ENCODE results near the gene ZNF391. TPM values are rescaled to one million over a fixed set of nuclear protein-coding genes. Genes with fewer than 3 reads are reported as not detected.
"Not testable (repeated sequence)": the region's sequence is repeated elsewhere in the genome, so short reads cannot be mapped to it uniquely, and the experiment has no call there.

ZNF391 gene
- total RNA-seq, 1 experiment from 2014 or later = 5.4 TPM

DNA sequence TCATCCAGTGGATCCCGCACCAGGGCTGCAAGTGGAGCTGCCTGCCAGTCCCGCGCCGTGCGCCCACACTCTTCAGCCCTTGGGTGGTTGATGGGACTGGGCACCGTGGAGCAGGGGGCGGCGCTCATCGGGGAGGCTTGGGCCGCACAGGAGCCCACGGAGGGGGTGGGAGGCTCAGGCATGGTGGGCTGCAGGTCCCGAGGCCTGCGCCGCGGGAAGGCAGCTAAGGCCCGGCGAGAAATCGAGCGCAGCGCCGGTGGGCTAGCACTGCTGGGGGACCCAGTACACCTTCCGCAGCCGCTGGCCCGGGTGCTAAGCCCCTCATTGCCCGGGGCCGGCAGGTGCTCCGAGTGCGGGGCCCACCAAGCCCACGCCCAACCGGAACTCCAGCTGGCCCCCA lies 7.6 kb upstream of the ZNF391 start:
- not testable (repeated sequence) for H3K79me1 ChIP-seq (ENCODE audit: insufficient read depth, low read depth, low read length, poor library complexity, severe bottlenecking); H2BK12ac ChIP-seq (ENCODE audit: insufficient read length, low read depth, low read length); H3K4ac ChIP-seq (ENCODE audit: low read depth, low read length); H3K14ac ChIP-seq (ENCODE audit: insufficient read depth, low read length); H4K5ac ChIP-seq (ENCODE audit: insufficient read length, low read depth, low read length); H3K4me2 ChIP-seq (ENCODE audit: insufficient read depth, insufficient read length, low read length); H4K8ac ChIP-seq (replicated peaks; ENCODE audit: insufficient read length, low read depth, low read length); H3K27me3 ChIP-seq (ENCODE audit: insufficient read depth, low read length); H3K27me3 Mint-ChIP-seq (ENCODE audit: low read depth); H4K91ac ChIP-seq (ENCODE audit: insufficient read length, low read depth, low read length); H3K23ac ChIP-seq (ENCODE audit: insufficient read length, low read depth, low read length); H3K4me1 ChIP-seq (ENCODE audit: insufficient read depth, low read length); H2BK20ac ChIP-seq (ENCODE audit: low read depth, low read length, poor library complexity, severe bottlenecking); H2AK5ac ChIP-seq (ENCODE audit: insufficient read length, low read length); H3K23me2 ChIP-seq (ENCODE audit: insufficient read length, low read depth, low read length, poor library complexity, severe bottlenecking); H2AFZ ChIP-seq (ENCODE audit: low read length); H3K56ac ChIP-seq (ENCODE audit: insufficient read length, low read depth, low read length); H3K79me2 ChIP-seq (ENCODE audit: insufficient read depth, low read length); H2BK5ac ChIP-seq (ENCODE audit: insufficient read length, low read length); H2BK120ac ChIP-seq (ENCODE audit: low read depth, low read length, poor library complexity, severe bottlenecking); H3K27ac Mint-ChIP-seq; H3K18ac ChIP-seq (ENCODE audit: insufficient read length, low read depth, low read length); H3T11ph ChIP-seq (ENCODE audit: low read length); DNase-seq; H4K20me1 ChIP-seq (ENCODE audit: control insufficient read depth, insufficient read depth, insufficient read length); H3K36me3 Mint-ChIP-seq (ENCODE audit: insufficient read depth in 1 of 3, low read depth in 3 of 3); H3K9ac ChIP-seq (ENCODE audit: extremely low read depth, insufficient read length, low read length); H3K9me3 ChIP-seq (ENCODE audit: control insufficient read depth, low read depth, low read length); H3K27ac ChIP-seq (ENCODE audit: insufficient read length, low read depth, low read length); H2BK15ac ChIP-seq (ENCODE audit: low read depth, low read length); H3K4me3 Mint-ChIP-seq
- H3K9me3 Mint-ChIP-seq = peaks cover 16 to 18% of the 10 kb centered on the region in 2 experiments
- no CpG with 5 or more reads among the region's 30 CpGs for WGBS (ENCODE audit: extremely low coverage, insufficient read length, low lambda C conversion rate)
- H3K4me1 Mint-ChIP-seq = peaks cover 26 to 37% of the 10 kb centered on the region in 2 experiments
